WTC11 (cell line): ENCODE measurements around the gene RAB3B.

ENCODE experiments used
- GABPB1 ChIP-seq: sonication (generic); formaldehyde crosslinking; IDR thresholded peaks from 2 replicates; pipeline ENCODE4 v1.8.1; 2023; ENCODE audit warnings: mild to moderate bottlenecking, missing genetic modification reagents
- JUN ChIP-seq: sonication (generic); formaldehyde crosslinking; IDR thresholded peaks from 2 replicates; pipeline ENCODE4 v1.8.0; 2023; ENCODE audit warnings: mild to moderate bottlenecking, missing genetic modification reagents
- SMAD4 ChIP-seq: sonication (generic); formaldehyde crosslinking; IDR thresholded peaks from 2 replicates; pipeline ENCODE4 v1.8.0; 2022; ENCODE audit warnings: mild to moderate bottlenecking, missing genetic modification reagents
- TF ChIP-seq, protein P1 (sequence below): fragments of 200-600 bp; IDR thresholded peaks from 2 replicates; pipeline ENCODE4 v1.8.0; 2022; ENCODE audit warnings: antibody characterized with exemption
- TF ChIP-seq, protein P2 (sequence below): fragments of 250-450 bp; sonication (Bioruptor Pico); IDR thresholded peaks from 2 replicates; pipeline ENCODE4 v1.9.0; 2021; ENCODE audit warnings: mild to moderate bottlenecking

DNA sequence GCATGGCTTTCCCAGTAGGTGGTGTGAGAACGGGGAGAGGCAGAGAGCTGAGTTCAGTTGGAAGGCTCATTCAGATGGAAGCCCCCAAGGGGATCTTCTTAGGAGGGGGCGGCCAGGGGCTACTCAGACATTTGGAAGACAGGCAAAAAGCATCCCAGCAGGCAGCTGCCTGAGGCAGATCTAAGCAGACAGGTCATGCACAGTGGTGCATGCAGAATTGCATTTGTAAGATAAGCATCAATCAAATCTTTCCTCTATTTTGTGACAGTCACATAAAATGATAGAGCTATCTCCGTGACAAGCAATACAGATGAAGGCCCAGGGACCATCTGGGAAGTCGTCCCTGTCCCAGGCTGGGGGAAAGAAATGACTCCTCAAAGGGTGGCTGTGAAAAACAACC is 3.8 kb downstream of the RAB3B start:
- TF ChIP-seq, protein P1, sequence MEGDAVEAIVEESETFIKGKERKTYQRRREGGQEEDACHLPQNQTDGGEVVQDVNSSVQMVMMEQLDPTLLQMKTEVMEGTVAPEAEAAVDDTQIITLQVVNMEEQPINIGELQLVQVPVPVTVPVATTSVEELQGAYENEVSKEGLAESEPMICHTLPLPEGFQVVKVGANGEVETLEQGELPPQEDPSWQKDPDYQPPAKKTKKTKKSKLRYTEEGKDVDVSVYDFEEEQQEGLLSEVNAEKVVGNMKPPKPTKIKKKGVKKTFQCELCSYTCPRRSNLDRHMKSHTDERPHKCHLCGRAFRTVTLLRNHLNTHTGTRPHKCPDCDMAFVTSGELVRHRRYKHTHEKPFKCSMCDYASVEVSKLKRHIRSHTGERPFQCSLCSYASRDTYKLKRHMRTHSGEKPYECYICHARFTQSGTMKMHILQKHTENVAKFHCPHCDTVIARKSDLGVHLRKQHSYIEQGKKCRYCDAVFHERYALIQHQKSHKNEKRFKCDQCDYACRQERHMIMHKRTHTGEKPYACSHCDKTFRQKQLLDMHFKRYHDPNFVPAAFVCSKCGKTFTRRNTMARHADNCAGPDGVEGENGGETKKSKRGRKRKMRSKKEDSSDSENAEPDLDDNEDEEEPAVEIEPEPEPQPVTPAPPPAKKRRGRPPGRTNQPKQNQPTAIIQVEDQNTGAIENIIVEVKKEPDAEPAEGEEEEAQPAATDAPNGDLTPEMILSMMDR = no peak
- TF ChIP-seq, protein P2, sequence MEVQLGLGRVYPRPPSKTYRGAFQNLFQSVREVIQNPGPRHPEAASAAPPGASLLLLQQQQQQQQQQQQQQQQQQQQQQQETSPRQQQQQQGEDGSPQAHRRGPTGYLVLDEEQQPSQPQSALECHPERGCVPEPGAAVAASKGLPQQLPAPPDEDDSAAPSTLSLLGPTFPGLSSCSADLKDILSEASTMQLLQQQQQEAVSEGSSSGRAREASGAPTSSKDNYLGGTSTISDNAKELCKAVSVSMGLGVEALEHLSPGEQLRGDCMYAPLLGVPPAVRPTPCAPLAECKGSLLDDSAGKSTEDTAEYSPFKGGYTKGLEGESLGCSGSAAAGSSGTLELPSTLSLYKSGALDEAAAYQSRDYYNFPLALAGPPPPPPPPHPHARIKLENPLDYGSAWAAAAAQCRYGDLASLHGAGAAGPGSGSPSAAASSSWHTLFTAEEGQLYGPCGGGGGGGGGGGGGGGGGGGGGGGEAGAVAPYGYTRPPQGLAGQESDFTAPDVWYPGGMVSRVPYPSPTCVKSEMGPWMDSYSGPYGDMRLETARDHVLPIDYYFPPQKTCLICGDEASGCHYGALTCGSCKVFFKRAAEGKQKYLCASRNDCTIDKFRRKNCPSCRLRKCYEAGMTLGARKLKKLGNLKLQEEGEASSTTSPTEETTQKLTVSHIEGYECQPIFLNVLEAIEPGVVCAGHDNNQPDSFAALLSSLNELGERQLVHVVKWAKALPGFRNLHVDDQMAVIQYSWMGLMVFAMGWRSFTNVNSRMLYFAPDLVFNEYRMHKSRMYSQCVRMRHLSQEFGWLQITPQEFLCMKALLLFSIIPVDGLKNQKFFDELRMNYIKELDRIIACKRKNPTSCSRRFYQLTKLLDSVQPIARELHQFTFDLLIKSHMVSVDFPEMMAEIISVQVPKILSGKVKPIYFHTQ (CRISPR knock-in tag) = no peak
- TF ChIP-seq JUN (CRISPR knock-in tag) = no peak
- TF ChIP-seq GABPB1 (CRISPR knock-in tag) = no peak
- TF ChIP-seq SMAD4 (CRISPR knock-in tag) = no peak
